Measurements from ENCODE around the gene RASA2.

DNA sequence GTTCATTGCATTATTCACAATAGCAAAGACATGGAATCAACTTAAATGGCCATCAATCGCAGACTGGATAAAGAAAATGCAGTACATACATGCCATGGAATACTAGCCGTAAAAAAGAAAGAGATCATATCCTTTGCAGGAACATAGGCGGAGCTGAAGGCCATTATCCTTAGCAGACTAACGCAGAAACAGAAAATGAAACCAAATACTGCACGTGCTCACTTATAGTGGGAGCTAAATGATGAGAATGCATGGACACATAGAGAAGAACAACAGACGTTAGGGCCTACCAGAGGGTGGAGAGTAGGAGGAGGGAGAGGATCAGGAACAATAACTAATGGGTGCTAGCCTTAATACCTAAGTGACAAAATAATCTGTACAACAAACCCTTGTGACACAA lies 57.9 kb downstream of the RASA2 start:
- TF ChIP-seq EZH2 (optimal IDR thresholded peaks at IDR 0.05; ENCODE audit: low read depth, low read length): no peak
- TF ChIP-seq, protein P1, sequence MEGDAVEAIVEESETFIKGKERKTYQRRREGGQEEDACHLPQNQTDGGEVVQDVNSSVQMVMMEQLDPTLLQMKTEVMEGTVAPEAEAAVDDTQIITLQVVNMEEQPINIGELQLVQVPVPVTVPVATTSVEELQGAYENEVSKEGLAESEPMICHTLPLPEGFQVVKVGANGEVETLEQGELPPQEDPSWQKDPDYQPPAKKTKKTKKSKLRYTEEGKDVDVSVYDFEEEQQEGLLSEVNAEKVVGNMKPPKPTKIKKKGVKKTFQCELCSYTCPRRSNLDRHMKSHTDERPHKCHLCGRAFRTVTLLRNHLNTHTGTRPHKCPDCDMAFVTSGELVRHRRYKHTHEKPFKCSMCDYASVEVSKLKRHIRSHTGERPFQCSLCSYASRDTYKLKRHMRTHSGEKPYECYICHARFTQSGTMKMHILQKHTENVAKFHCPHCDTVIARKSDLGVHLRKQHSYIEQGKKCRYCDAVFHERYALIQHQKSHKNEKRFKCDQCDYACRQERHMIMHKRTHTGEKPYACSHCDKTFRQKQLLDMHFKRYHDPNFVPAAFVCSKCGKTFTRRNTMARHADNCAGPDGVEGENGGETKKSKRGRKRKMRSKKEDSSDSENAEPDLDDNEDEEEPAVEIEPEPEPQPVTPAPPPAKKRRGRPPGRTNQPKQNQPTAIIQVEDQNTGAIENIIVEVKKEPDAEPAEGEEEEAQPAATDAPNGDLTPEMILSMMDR (IDR thresholded peaks at IDR 0.05; ENCODE audit: low read length): no peak
